HepG2 (cell line): ENCODE data around the gene SLC9A9.

Experiments used
- CTCF ChIP-seq: sonication (generic); formaldehyde crosslinking; IDR thresholded peaks from 2 replicates; pipeline ENCODE4 v1.5.0; 2020; ENCODE audit warnings: mild to moderate bottlenecking, missing genetic modification reagents, moderate library complexity
- ETS1 ChIP-seq: sonication (generic); formaldehyde crosslinking; IDR thresholded peaks from 2 replicates; pipeline ENCODE4 v1.4.0; 2020; ENCODE audit warnings: missing genetic modification reagents
- GLI4 ChIP-seq: sonication (generic); formaldehyde crosslinking; IDR thresholded peaks from 2 replicates; pipeline ENCODE4 v1.5.1; 2020; ENCODE audit warnings: missing genetic modification reagents, mild to moderate bottlenecking, moderate library complexity, borderline replicate concordance
- KAT7 ChIP-seq: IDR thresholded peaks from 2 replicates; pipeline ENCODE4 v1.6.1; 2018; ENCODE audit warnings: borderline replicate concordance, missing compliant biosample characterization
- NFKBIZ ChIP-seq: IDR thresholded peaks from 2 replicates; pipeline ENCODE4 v1.6.1; 2018; ENCODE audit warnings: missing genetic modification reagents, missing compliant biosample characterization
- POLR2AphosphoS5 ChIP-seq: IDR thresholded peaks from 2 replicates; pipeline ENCODE4 v1.6.1; 2012; ENCODE audit warnings: low read depth, low read length
- RBM22 ChIP-seq: fragments of 200-400 bp; formaldehyde crosslinking; optimal IDR thresholded peaks from 2 replicates; pipeline ENCODE3; 2017; ENCODE audit warnings: mild to moderate bottlenecking, low read length, moderate library complexity
- RCOR2 ChIP-seq: IDR thresholded peaks from 2 replicates; pipeline ENCODE4 v1.6.1; 2016; ENCODE audit warnings: missing biosample characterization, missing genetic modification reagents
- RFX5 ChIP-seq: IDR thresholded peaks from 2 replicates; pipeline ENCODE4 v1.6.1; 2011; ENCODE audit warnings: low read depth, low read length, improper control_type of control experiment
- STAG1 ChIP-seq: sonication (generic); formaldehyde crosslinking; IDR thresholded peaks from 2 replicates; pipeline ENCODE4 v1.4.0; 2020; ENCODE audit warnings: missing genetic modification reagents
- ZBTB8A ChIP-seq: sonication (generic); formaldehyde crosslinking; IDR thresholded peaks from 2 replicates; pipeline ENCODE4 v1.4.0; 2020; ENCODE audit warnings: mild to moderate bottlenecking, low read depth, missing genetic modification reagents, borderline replicate concordance
- ZNF256 ChIP-seq: sonication (generic); formaldehyde crosslinking; conservative IDR thresholded peaks from 2 replicates; pipeline ENCODE4 v1.4.0; 2020; ENCODE audit warnings: missing genetic modification reagents
- ZNF749 ChIP-seq: sonication (generic); formaldehyde crosslinking; IDR thresholded peaks from 2 replicates; pipeline ENCODE4 v1.8.0; 2022; ENCODE audit warnings: mild to moderate bottlenecking, missing genetic modification reagents, moderate library complexity, borderline replicate concordance
- ZNF775 ChIP-seq: sonication (generic); formaldehyde crosslinking; IDR thresholded peaks from 2 replicates; pipeline ENCODE4 v1.4.0; 2020; ENCODE audit warnings: missing genetic modification reagents, mild to moderate bottlenecking, moderate library complexity, borderline replicate concordance

- TF ChIP-seq STAG1: no peak
- no peak for TF ChIP-seq KAT7 (CRISPR knock-in tag)
- TF ChIP-seq ZNF775 (CRISPR knock-in tag): no peak
- no peak for TF ChIP-seq CTCF (CRISPR knock-in tag)
- no peak for TF ChIP-seq RCOR2 (CRISPR knock-in tag)
- no peak for TF ChIP-seq RFX5
- TF ChIP-seq ZNF749 (CRISPR knock-in tag): no peak
- TF ChIP-seq RBM22: no peak
- no peak for TF ChIP-seq ZNF256 (CRISPR knock-in tag)
- TF ChIP-seq ETS1 (CRISPR knock-in tag): no peak
- no peak for TF ChIP-seq POLR2AphosphoS5
- TF ChIP-seq ZBTB8A (CRISPR knock-in tag): no peak
- TF ChIP-seq GLI4 (CRISPR knock-in tag): no peak
- no peak for TF ChIP-seq NFKBIZ (CRISPR knock-in tag)
Measured at GRCh38 chr3:143344516-143345165, 503.6 kb downstream of the SLC9A9 start.
